Tibial artery (tissue), 4 donors: Measurements from ENCODE around the gene ICA1.
"Not testable (repeated sequence)": the region's sequence is repeated elsewhere in the genome, so short reads cannot be mapped to it uniquely, and the experiment has no call there.

Experiments used
- DNase-seq, 2 donors: peaks; one replicate each; pipeline ENCODE4 v3.0.0-alpha.2; 2019
- H3K27ac ChIP-seq, 2 donors: fragments of 200-600 bp; sonication (generic) in 1 of 2; 1 replicate in 1 of 2; 2 replicates in 1 of 2; pipeline ENCODE4 v1.5.1; 2018 to 2019; ENCODE audit warnings: mild to moderate bottlenecking in 1 of 2
- H3K27me3 ChIP-seq, 2 donors: fragments of 200-600 bp; sonication (generic) in 1 of 2; one replicate each; pipeline versions ENCODE4 v1.5.1 to v1.6.0; 2016 to 2019
- H3K36me3 ChIP-seq, 3 donors: fragments of 200-600 bp; sonication (generic) in 2 of 3; one replicate each; pipeline ENCODE4 v1.5.1; 2016 to 2019; ENCODE audit warnings: mild to moderate bottlenecking in 2 of 3
- H3K4me1 ChIP-seq, 4 donors: fragments of 200-600 bp; sonication (generic) in 2 of 4; 1 replicate in 3 of 4; 2 replicates in 1 of 4; pipeline ENCODE4 v1.5.1; 2016 to 2019
- H3K4me3 ChIP-seq, 2 donors: fragments of 200-600 bp; sonication (generic) in 1 of 2; 1 replicate in 1 of 2; 2 replicates in 1 of 2; pipeline ENCODE4 v1.5.1; 2018 to 2019; ENCODE audit warnings: mild to moderate bottlenecking in 2 of 2
- H3K9me3 ChIP-seq, 3 donors: fragments of 200-600 bp; sonication (generic) in 1 of 3; one replicate each; pipeline ENCODE4 v1.5.1; 2016 to 2019
- CTCF ChIP-seq, 2 experiments: fragments of 200-600 bp in 1 of 2; fragments of 450-650 bp in 1 of 2; IDR thresholded peaks; one replicate each; pipeline ENCODE4 v1.5.1; 2017 to 2019; ENCODE audit warnings: antibody characterized with exemption in 2 of 2, mild to moderate bottlenecking in 1 of 2, moderate library complexity in 1 of 2
- intact Hi-C: fragments of 100-400 bp; cut with DNase I; formaldehyde crosslinking; loops from one replicate; pipeline ENCODE4 v1.15.0; 2023; ENCODE audit warnings: low total_unique reads

Gene ICA1

GRCh38 chr7:8103282-8103681 lies 158.7 kb downstream of the ICA1 start:
- no peak overlapping the region for H3K27ac ChIP-seq
- no peak for TF ChIP-seq CTCF (IDR thresholded peaks at IDR 0.05)
- no peaks in the 10 kb centered on the region for H3K36me3 ChIP-seq
- H3K9me3 ChIP-seq, result peaks cover 0 to 8% (median 0%) of the 10 kb centered on the region in 3 donors
- H3K4me1 ChIP-seq, result no peaks in the 10 kb centered on the region
- intact Hi-C loops, result no loop called here
- no peak overlapping the region for H3K4me3 ChIP-seq
- no peaks in the 10 kb centered on the region for H3K27me3 ChIP-seq
- no peak for DNase-seq

GRCh38 chr7:8101292-8101691 lies 160.7 kb downstream of the ICA1 start:
- H3K27me3 ChIP-seq, H3K9me3 ChIP-seq, H3K4me1 ChIP-seq, H3K36me3 ChIP-seq, H3K27ac ChIP-seq, intact Hi-C loops, H3K4me3 ChIP-seq, DNase-seq: not testable (repeated sequence)

- no peak for TF ChIP-seq CTCF (IDR thresholded peaks at IDR 0.05)
- Histone ChIP-seq H3K4me3 (no peak overlapping the region), H3K9me3 (peaks cover 0 to 6% (median 0%) of the 10 kb centered on the region in 3 donors), H3K4me1 (no peaks in the 10 kb centered on the region), H3K27me3 (no peaks in the 10 kb centered on the region), H3K36me3 (peaks cover 0 to 5% (median 0%) of the 10 kb centered on the region in 3 donors), H3K27ac (no peak overlapping the region)
- intact Hi-C loops, result no loop called here
- DNase-seq, result no peak
Observed at GRCh38 chr7:8094164-8095140, 167.5 kb downstream of the ICA1 start.

GRCh38 chr7:8092140-8092539 lies 169.8 kb downstream of the ICA1 start:
- H3K4me1 ChIP-seq, result no peaks in the 10 kb centered on the region
- H3K27me3 ChIP-seq, result no peaks in the 10 kb centered on the region
- H3K36me3 ChIP-seq, result peaks cover 0 to 5% (median 3%) of the 10 kb centered on the region in 3 donors
- no peak overlapping the region for H3K27ac ChIP-seq
- DNase-seq, result no peak
- TF ChIP-seq CTCF (IDR thresholded peaks at IDR 0.05), result no peak
- H3K4me3 ChIP-seq, result no peak overlapping the region
- intact Hi-C loops, result no loop called here
- no peaks in the 10 kb centered on the region for H3K9me3 ChIP-seq

GRCh38 chr7:8089036-8089780 lies 172.8 kb downstream of the ICA1 start:
- Histone ChIP-seq H3K4me1 (no peaks in the 10 kb centered on the region), H3K27ac (no peak overlapping the region), H3K9me3 (no peaks in the 10 kb centered on the region), H3K27me3 (no peaks in the 10 kb centered on the region), H3K4me3 (no peak overlapping the region), H3K36me3 (peaks cover 0 to 16% (median 13%) of the 10 kb centered on the region in 3 donors)
- TF ChIP-seq CTCF (IDR thresholded peaks at IDR 0.05), result no peak
- intact Hi-C loops, result no loop called here
- DNase-seq, result no peak

- DNase-seq, result no peak
- no peaks in the 10 kb centered on the region for H3K4me1 ChIP-seq
- H3K4me3 ChIP-seq, result no peak overlapping the region
- intact Hi-C loops, result no loop called here
- no peaks in the 10 kb centered on the region for H3K9me3 ChIP-seq
- H3K27ac ChIP-seq, result no peak overlapping the region
- peaks cover 0 to 16% (median 13%) of the 10 kb centered on the region in 3 donors for H3K36me3 ChIP-seq
- no peaks in the 10 kb centered on the region for H3K27me3 ChIP-seq
- TF ChIP-seq CTCF (IDR thresholded peaks at IDR 0.05), result no peak
Observed at GRCh38 chr7:8086239-8086638, 175.7 kb downstream of the ICA1 start.
